Vagina (tissue), 2 donors: Measurements from ENCODE around the gene DDA1.
A peak's percentile ranks its signal among the peaks of the same experiment; 100 is the strongest.

Source experiments
- CTCF ChIP-seq, 3 experiments: fragments of 450-650 bp in 2 of 3; fragments of 200-600 bp in 1 of 3; sonication (generic) in 1 of 3; IDR thresholded peaks; one replicate each; pipeline ENCODE4 v1.5.1; 2017 to 2019; ENCODE audit warnings: antibody characterized with exemption in 3 of 3, mild to moderate bottlenecking in 2 of 3, moderate library complexity in 2 of 3
- POLR2A ChIP-seq, 2 donors: fragments of 450-650 bp; IDR thresholded peaks; one replicate each; pipeline ENCODE4 v1.6.1; 2017; ENCODE audit warnings: antibody characterized with exemption in 2 of 2, mild to moderate bottlenecking in 2 of 2, moderate library complexity in 2 of 2
- POLR2AphosphoS5 ChIP-seq, 2 donors: sonication (generic); formaldehyde crosslinking; IDR thresholded peaks; one replicate each; pipeline ENCODE4 v1.9.0; 2017; ENCODE audit warnings: antibody characterized with exemption in 2 of 2, mild to moderate bottlenecking in 2 of 2, low read depth in 1 of 2; ENCODE audit not compliant: insufficient read depth in 1 of 2

- TF ChIP-seq CTCF (IDR thresholded peaks at IDR 0.05): peak; percentile 76 to 92 (median 91)
- TF ChIP-seq POLR2AphosphoS5 (IDR thresholded peaks at IDR 0.05; ENCODE audit: insufficient read depth in 1 of 2, low read depth in 1 of 2): no peak
- TF ChIP-seq POLR2A (IDR thresholded peaks at IDR 0.05): no peak
Measured at GRCh38 chr19:17282488-17283125, 26.8 kb upstream of the DDA1 start.
